ENCODE measurements around the gene FGF14.

DNA sequence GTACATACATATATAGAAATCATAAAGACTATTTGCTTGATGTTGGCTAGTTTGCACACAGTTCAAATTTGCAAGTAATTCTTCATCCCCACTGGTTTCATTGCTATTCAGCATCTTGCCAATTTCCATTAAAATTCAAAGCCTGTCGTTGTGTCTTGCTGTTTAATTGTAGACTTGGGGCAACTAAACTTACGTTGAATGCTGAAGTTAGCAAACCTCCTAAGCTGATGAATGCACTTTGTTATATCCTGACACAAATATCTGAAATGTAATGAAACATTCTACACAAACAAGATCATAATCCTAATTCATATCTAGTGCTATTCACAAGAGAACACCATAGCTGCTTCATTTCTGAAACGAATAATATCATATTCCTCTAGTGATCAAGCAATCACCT is 568.2 kb downstream of the FGF14 start:
- TF ChIP-seq, protein P1, sequence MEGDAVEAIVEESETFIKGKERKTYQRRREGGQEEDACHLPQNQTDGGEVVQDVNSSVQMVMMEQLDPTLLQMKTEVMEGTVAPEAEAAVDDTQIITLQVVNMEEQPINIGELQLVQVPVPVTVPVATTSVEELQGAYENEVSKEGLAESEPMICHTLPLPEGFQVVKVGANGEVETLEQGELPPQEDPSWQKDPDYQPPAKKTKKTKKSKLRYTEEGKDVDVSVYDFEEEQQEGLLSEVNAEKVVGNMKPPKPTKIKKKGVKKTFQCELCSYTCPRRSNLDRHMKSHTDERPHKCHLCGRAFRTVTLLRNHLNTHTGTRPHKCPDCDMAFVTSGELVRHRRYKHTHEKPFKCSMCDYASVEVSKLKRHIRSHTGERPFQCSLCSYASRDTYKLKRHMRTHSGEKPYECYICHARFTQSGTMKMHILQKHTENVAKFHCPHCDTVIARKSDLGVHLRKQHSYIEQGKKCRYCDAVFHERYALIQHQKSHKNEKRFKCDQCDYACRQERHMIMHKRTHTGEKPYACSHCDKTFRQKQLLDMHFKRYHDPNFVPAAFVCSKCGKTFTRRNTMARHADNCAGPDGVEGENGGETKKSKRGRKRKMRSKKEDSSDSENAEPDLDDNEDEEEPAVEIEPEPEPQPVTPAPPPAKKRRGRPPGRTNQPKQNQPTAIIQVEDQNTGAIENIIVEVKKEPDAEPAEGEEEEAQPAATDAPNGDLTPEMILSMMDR (conservative IDR thresholded peaks at IDR 0.05; ENCODE audit: low read length), result no peak
- TF ChIP-seq EZH2phosphoT487 (IDR thresholded peaks at IDR 0.05; ENCODE audit: borderline replicate concordance, low read depth, low read length), result no peak
